ENCODE measurements around the gene GGT5.

Gene GGT5

DNA sequence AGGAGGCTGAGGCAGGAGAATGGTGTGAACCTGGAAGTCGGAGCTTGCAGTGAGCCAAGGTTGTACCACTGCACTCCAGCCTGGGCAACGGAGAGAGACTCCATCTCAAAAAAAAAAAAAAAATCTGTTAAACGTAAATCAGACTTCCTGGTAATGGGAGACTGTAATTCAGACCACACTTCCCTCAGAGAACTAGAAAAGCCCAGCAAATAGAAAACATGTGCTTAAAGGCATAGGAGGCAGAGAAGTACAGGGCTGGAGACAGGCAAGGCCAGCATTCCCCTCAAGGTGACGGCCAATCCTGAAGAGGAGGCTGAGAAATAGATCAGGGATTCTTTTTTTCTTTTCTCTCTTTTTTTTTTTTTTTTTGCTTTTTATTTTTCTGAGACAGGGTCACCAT lies 8.2 kb downstream of the GGT5 start:
- Histone ChIP-seq H3K4me1 (ENCODE audit: control insufficient read depth in 1 of 2, insufficient read depth in 1 of 2, low read depth in 1 of 2, low read length in 1 of 2) (no peaks in the 10 kb centered on the region), H3K27me3 (no peaks in the 10 kb centered on the region), H3K27ac (no peak overlapping the region), H3K4me3 (ENCODE audit: low read depth in 1 of 2, low read length in 1 of 2) (no peak overlapping the region), H3K36me3 (no peaks in the 10 kb centered on the region), H3K9me3 (no peaks in the 10 kb centered on the region)
- TF ChIP-seq, protein P1, sequence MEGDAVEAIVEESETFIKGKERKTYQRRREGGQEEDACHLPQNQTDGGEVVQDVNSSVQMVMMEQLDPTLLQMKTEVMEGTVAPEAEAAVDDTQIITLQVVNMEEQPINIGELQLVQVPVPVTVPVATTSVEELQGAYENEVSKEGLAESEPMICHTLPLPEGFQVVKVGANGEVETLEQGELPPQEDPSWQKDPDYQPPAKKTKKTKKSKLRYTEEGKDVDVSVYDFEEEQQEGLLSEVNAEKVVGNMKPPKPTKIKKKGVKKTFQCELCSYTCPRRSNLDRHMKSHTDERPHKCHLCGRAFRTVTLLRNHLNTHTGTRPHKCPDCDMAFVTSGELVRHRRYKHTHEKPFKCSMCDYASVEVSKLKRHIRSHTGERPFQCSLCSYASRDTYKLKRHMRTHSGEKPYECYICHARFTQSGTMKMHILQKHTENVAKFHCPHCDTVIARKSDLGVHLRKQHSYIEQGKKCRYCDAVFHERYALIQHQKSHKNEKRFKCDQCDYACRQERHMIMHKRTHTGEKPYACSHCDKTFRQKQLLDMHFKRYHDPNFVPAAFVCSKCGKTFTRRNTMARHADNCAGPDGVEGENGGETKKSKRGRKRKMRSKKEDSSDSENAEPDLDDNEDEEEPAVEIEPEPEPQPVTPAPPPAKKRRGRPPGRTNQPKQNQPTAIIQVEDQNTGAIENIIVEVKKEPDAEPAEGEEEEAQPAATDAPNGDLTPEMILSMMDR (IDR thresholded peaks at IDR 0.05) = no peak

DNA sequence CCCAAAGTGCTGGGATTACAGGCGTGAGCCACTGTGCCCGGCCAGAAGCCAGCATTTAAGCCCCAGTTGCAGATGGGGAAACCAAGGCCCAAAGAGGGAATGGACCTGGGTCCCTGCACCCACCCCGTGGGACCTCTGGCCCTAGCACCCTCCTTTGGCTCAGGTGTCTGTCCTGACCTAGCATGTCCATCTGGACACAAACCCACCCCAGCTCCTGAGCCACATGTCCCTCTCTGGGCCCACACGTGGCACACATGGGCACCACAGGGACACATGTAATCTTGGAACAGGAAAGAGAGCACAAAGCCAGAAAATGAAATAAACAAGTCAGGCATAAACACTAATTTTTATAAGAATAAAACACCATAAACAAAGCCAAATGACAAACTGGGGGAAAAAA lies 9.6 kb downstream of the GGT5 start:
- H3K4me3 ChIP-seq (ENCODE audit: low read depth in 1 of 2, low read length in 1 of 2) = no peak overlapping the region
- H3K36me3 ChIP-seq = no peaks in the 10 kb centered on the region
- no peak overlapping the region for H3K27ac ChIP-seq
- TF ChIP-seq, protein P1 (IDR thresholded peaks at IDR 0.05) = no peak
- peaks cover 4 to 9% of the 10 kb centered on the region in 2 experiments for H3K4me1 ChIP-seq (ENCODE audit: control insufficient read depth in 1 of 2, insufficient read depth in 1 of 2, low read depth in 1 of 2, low read length in 1 of 2)
- H3K9me3 ChIP-seq = no peaks in the 10 kb centered on the region
- no peaks in the 10 kb centered on the region for H3K27me3 ChIP-seq

DNA sequence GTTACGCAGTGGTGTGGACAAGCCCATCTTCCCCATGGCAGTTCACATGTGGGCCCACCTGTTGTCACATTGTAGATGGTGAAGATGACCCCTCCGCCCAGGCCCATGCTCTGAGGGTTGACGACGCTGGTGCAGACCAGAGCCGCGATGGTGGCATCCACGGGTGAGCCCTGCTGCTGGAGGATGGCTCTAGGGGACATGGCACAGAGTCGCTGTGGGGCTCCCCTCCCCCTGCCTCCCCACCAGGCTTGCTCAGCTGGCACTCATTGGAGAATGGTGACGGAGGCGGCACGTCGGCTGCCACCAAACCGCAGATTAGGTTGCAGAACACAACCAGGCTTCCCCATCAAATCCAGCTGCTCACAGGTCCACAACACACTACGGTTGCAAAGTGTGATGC lies 11.1 kb downstream of the GGT5 start:
- Histone ChIP-seq H3K27me3 (no peaks in the 10 kb centered on the region), H3K9me3 (no peaks in the 10 kb centered on the region), H3K4me3 (ENCODE audit: low read depth in 1 of 2, low read length in 1 of 2) (no peak overlapping the region), H3K36me3 (no peaks in the 10 kb centered on the region), H3K27ac (no peak overlapping the region), H3K4me1 (ENCODE audit: control insufficient read depth in 1 of 2, insufficient read depth in 1 of 2, low read depth in 1 of 2, low read length in 1 of 2) (peaks cover 4 to 9% of the 10 kb centered on the region in 2 experiments)
- TF ChIP-seq, protein P1 (IDR thresholded peaks at IDR 0.05) = no peak

DNA sequence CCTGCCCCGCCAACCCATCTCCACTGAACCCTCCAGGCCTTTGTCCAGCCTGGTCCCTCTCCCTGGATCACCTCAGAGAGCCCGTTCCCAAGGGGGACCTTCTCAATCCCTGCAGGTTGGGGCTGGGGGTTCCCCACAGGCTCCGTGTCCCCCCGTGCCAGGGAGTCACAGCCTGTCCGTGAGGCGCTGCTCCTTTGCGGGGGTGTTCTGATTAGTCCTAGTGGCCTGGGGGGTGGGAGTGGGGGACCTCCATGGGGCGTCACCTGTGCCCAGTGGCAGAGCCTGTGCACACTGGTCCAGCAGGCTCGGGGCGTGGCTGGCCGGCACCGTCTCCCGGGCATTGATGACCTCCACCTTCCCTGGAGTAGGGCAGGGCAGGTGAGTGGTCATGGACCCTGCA lies 11.6 kb downstream of the GGT5 start:
- Histone ChIP-seq H3K9me3 (no peaks in the 10 kb centered on the region), H3K4me3 (ENCODE audit: low read depth in 1 of 2, low read length in 1 of 2) (no peak overlapping the region), H3K27me3 (no peaks in the 10 kb centered on the region), H3K27ac (no peak overlapping the region), H3K4me1 (ENCODE audit: control insufficient read depth in 1 of 2, insufficient read depth in 1 of 2, low read depth in 1 of 2, low read length in 1 of 2) (peaks cover 4 to 9% of the 10 kb centered on the region in 2 experiments), H3K36me3 (no peaks in the 10 kb centered on the region)
- TF ChIP-seq, protein P1 (IDR thresholded peaks at IDR 0.05) = no peak

DNA sequence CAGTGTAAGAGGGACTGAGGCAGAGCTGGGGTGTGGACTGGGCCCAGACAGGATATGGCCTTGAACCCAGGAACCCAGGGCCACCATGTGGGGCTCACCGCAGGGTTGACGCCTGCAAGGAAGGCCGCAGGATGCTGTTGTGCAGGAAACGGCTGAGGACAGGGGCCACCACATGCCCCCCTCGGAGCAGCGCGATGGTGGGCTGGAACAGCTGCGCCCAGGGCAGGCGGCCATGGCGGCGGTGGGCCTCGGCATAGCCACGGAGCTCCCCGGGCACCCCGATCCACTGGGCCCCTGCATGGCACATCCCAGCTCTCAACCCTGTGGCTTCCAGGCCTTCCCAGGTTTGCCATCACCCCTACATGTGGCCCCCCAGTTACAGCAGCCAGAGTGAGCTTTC lies 12.2 kb downstream of the GGT5 start:
- Histone ChIP-seq H3K9me3 (no peaks in the 10 kb centered on the region), H3K36me3 (no peaks in the 10 kb centered on the region)
- TF ChIP-seq, protein P1 (IDR thresholded peaks at IDR 0.05) = no peak

DNA sequence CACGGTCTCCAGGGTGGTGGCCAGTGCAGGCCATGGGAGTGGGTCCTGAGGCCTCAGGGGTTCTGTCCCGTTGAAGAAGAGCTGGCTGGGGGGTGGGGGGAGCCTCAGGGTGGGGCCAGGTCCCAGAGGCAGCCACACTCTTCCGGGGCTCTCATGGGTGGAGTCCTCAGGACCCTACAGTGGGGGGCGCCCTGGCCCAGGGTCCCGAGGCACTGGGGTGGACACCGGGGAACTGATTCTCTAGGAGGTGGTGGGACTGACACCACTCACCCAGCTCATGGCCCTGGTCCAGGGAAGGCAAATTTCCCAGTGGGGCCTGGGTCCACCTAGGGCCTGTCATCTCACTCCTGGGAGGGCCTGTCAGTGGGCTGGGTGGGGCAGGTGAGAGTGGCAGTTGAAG lies 12.8 kb downstream of the GGT5 start:
- H3K27me3 ChIP-seq = no peaks in the 10 kb centered on the region
- H3K27ac ChIP-seq = no peak overlapping the region
- H3K36me3 ChIP-seq = no peaks in the 10 kb centered on the region
- peaks cover 4 to 9% of the 10 kb centered on the region in 2 experiments for H3K4me1 ChIP-seq (ENCODE audit: control insufficient read depth in 1 of 2, insufficient read depth in 1 of 2, low read depth in 1 of 2, low read length in 1 of 2)
- H3K4me3 ChIP-seq (ENCODE audit: low read depth in 1 of 2, low read length in 1 of 2) = no peak overlapping the region
- H3K9me3 ChIP-seq = no peaks in the 10 kb centered on the region
- TF ChIP-seq, protein P1 (IDR thresholded peaks at IDR 0.05) = no peak

More for the DNA sequence above, 12.2 kb downstream of the GGT5 start:
- Histone ChIP-seq H3K4me3 (ENCODE audit: low read depth in 1 of 2, low read length in 1 of 2) (no peak overlapping the region), H3K4me1 (ENCODE audit: control insufficient read depth in 1 of 2, insufficient read depth in 1 of 2, low read depth in 1 of 2, low read length in 1 of 2) (peaks cover 4 to 9% of the 10 kb centered on the region in 2 experiments), H3K27ac (no peak overlapping the region), H3K27me3 (no peaks in the 10 kb centered on the region)
